Fibroblast of pulmonary artery (primary cell): ENCODE results near the gene GCM1.

ENCODE experiments used
- DNase-seq: peaks from one replicate; pipeline ENCODE4 v3.0.0-alpha.2; 2010; ENCODE audit warnings: low read depth
- H3K4me3 ChIP-seq: replicated peaks from 2 replicates; pipeline ENCODE4 v1.5.1; 2011; ENCODE audit warnings: low read depth, mild to moderate bottlenecking, control low read depth, low read length, moderate library complexity
- CTCF ChIP-seq: IDR thresholded peaks from 2 replicates; pipeline ENCODE4 v1.5.1; 2011; ENCODE audit warnings: mild to moderate bottlenecking, control low read depth, low read length, inconsistent platforms; ENCODE audit errors: missing control alignments

Gene GCM1

DNA sequence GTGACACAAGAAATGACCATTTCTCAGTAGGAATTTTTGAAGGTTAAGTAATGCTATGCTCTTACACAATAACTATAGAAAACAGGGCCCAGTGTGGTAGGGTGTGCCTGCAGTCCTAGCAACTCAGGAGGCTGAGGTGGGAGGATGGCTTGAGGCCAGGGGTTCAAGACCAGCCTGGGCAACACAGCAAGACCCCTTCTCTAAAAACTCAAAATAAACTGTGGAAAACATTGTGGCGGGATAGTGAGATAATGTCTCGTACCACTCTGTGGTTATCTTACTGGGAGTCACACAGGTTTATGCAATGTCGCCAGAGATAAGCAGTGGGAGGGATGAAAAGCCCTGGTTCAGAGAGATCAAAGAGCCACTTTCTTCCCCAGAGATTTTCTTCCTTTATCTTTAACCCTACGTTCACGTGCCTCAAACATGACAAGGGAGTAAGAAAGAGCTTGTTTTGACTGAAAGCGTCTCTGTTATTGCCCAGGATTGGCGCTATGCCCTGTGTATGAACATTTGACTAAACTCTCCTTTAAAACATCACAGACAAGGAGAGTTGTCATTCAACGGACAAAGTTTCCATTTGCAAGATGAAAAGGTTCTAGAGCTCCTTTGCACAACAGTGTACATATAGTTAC, 13.9 kb downstream of the GCM1 start:
- no peak for DNase-seq
- no peak for TF ChIP-seq CTCF
- H3K4me3 ChIP-seq = no peak overlapping the region

GRCh38 chr6:53133961-53134360, 14.7 kb downstream of the GCM1 start:
- no peak for DNase-seq
- H3K4me3 ChIP-seq = no peak overlapping the region
- TF ChIP-seq CTCF = no peak

- TF ChIP-seq CTCF = no peak
- DNase-seq = no peak
- H3K4me3 ChIP-seq = no peak overlapping the region
These were observed 17.9 kb downstream of the GCM1 start for GRCh38 chr6:53130569-53131290.

DNA sequence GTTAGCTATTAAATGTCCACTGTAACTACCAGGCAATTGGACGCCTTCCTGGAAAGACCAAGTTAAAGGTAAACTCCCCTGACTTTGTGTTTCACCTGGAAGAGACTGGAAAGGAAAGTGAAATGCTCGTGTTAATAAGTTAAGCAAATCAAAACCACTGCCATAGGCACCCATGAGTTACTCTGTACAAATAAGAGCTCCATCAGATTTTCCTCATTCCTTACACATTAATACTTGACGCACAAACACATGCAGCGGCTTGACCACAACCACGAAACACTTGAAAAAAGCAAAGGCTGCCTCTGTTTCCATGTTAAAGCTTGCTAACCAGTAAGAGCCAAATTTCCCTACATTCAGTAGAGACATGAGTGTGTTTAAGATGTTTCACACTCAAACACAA, 19.8 kb downstream of the GCM1 start:
- no peak for DNase-seq
- H3K4me3 ChIP-seq = no peak overlapping the region
- TF ChIP-seq CTCF = no peak

DNA sequence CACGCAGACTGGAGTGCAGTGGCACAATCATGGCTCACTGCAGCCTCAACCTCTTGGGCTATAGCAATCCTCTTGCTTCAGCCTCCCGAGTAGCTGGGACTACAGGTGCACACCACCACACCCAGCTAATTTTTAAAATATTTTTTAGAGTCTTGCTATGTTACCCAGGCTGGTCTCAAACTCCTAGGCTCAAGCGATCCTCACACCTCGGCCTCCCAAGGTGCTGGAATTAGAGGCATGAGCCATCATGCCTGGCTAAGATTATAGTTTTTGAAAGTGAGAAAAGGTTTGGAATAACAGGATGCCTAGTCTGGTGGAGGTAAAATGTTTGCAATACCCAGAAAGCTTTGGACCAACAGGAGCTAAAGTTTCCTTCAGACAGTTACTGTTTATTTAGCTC, 23.4 kb downstream of the GCM1 start:
- no peak for TF ChIP-seq CTCF

GRCh38 chr6:53124131-53124800, 24.4 kb downstream of the GCM1 start:
- H3K4me3 ChIP-seq = no peak overlapping the region
- DNase-seq = no peak
- TF ChIP-seq CTCF = no peak

More for the DNA sequence above, 23.4 kb downstream of the GCM1 start:
- no peak for DNase-seq
- H3K4me3 ChIP-seq = no peak overlapping the region
